Fibroblast of villous mesenchyme (primary cell): ENCODE measurements around the gene TPSG1. TPM values are rescaled to one million over a fixed set of nuclear protein-coding genes. Genes with fewer than 3 reads are reported as not detected.
"Not testable (repeated sequence)": the region's sequence is repeated elsewhere in the genome, so short reads cannot be mapped to it uniquely, and the experiment has no call there.

Source experiments
- DNase-seq: peaks from one replicate; pipeline ENCODE4 v3.0.0-alpha.2; 2010; ENCODE audit warnings: low read depth
- H3K4me3 ChIP-seq: 2 replicates; pipeline ENCODE4 v1.5.1; 2011; ENCODE audit warnings: low read depth, mild to moderate bottlenecking, low read length
- total RNA-seq: library from RNA; depleted of rRNA; stranded (reverse); fragments of >200 nt; gene quantifications from 2 replicates; pipeline ENCODE4 v1.2.3, GENCODE V29; 2012
- TF ChIP-seq, protein P1 (sequence below): IDR thresholded peaks from 2 replicates; pipeline ENCODE4 v1.5.1; 2012; ENCODE audit warnings: low read depth, mild to moderate bottlenecking, low read length; ENCODE audit not compliant: insufficient read depth

TPSG1 gene
- total RNA-seq, 1 donor: not detected

DNA sequence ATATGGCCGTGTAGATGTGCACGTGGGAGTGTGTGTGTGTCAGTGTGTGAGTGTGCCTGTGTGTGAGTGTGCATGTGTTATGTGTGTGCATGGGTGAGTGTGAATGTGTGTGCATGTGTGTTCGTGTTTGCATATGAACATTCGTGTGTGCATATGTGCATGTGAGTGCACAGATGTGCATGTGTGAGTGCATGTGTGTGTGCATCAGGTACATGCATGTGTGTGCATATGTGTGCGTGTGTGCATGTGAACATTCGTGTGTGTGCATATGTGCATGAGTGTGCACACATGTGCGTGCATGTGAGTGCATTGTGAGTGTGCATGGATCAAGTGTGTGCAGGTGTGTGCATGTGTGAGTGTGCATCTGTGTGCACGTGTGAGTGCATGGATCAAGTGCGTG lies 12.9 kb upstream of the TPSG1 start:
- no peak for DNase-seq
- TF ChIP-seq, protein P1, sequence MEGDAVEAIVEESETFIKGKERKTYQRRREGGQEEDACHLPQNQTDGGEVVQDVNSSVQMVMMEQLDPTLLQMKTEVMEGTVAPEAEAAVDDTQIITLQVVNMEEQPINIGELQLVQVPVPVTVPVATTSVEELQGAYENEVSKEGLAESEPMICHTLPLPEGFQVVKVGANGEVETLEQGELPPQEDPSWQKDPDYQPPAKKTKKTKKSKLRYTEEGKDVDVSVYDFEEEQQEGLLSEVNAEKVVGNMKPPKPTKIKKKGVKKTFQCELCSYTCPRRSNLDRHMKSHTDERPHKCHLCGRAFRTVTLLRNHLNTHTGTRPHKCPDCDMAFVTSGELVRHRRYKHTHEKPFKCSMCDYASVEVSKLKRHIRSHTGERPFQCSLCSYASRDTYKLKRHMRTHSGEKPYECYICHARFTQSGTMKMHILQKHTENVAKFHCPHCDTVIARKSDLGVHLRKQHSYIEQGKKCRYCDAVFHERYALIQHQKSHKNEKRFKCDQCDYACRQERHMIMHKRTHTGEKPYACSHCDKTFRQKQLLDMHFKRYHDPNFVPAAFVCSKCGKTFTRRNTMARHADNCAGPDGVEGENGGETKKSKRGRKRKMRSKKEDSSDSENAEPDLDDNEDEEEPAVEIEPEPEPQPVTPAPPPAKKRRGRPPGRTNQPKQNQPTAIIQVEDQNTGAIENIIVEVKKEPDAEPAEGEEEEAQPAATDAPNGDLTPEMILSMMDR: no peak
- no peak overlapping the region for H3K4me3 ChIP-seq

DNA sequence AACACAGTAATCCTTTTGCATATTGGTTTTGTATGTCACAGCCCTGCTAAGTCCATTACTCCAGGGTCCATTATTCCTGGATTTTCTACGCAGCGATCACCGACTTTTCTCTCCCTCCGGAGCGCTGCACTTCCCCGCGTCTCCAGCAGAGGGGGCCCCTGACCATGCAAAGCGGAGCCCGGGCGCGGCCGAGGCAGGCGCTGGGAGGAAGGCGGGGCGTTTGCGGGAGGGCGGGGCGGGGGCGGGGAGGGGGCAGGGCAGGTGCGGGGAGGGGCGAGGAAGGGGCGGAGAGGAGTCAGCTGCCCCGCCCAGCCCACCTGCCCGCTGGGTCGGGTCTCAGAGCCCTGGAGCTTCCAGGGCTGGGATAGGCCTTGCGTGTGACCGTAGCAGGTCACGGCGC lies 11.6 kb upstream of the TPSG1 start:
- DNase-seq, H3K4me3 ChIP-seq: not testable (repeated sequence)

DNA sequence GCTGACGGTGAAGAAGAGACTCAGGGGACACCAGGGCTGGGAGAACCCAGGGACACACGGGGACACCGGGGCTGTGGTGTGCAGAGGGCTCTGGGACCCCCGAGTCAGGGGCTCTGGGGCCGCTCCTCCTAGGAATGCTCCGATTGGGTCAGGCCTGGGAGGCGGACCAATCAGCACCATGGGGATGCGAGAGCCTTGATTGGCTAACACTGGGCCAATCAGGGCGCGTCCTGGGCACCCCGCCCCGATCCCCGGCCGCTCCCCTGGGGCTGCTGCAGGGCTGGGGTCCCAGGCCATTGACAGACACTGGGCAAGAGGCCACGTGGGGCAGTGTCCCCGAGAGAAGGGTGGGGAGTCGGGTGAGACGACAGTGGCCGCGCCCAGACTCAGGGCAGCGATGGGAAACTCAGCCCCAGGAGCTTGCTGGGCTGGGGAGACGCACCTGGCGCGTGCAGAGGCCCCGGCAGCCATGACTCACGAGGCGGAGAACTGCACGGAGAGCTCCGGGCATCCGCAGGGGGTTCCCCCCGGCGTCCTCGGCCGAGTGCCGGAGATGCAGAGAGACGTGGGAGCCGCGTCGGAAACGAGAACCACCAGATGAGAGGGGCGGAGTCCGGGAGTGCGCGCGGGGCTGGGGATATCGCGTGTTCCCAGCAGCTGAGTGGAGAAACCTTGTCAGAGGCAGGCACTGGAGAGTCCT lies 7.1 kb upstream of the TPSG1 start:
- DNase-seq, H3K4me3 ChIP-seq: not testable (repeated sequence)

DNA sequence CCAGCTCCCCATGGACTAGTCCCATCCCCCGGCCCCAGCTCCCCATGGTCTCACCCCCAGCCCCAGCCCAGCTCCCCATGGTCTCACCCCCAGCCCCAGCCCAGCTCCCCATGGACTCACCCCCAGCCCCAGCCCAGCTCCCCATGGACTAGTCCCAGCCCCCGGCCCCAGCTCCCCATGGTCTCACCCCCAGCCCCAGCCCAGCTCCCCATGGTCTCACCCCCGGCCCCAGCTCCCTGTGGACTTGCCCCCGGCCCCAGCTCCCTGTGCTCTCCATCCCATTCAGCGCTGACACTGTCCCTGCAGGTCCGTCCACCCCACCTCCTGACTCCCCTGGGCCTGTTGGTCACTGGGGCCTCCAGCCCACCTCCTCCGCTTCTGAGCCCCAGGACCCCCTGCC lies 6.2 kb upstream of the TPSG1 start:
- DNase-seq: not testable (repeated sequence)

DNA sequence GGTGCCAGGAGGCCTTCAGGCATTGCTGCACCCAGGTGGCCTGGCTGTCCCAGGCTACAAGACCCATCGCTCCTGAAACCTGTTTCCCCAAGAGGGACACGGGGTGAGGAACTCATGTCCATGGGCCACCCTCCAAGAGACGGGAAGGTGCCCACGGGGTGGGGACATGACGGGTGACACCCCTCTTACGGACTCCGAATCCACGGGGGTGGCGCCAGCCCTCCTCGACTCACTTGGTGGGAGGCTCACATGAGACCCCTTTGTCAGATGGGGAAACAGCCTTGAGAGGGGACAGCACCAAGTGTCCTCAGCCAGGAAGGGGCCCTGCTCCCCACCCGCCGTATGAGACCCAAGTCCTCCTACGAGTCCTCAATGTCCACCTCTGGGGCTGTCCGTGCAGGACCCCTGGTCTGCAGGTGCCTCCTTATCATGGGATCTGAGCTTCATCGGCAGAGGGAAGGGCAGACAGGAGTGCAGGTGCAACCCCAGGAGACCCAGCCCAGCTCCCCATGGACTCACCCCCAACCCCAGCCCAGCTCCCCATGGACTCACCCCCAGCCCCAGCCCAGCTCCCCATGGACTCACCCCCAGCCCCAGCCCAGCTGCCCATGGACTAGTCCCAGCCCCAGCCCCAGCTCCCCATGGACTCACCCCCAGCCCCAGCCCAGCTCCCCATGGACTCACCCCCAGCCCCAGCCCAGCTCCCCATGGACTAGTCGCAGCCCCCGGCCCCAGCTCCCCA lies 5.6 kb upstream of the TPSG1 start:
- H3K4me3 ChIP-seq: not testable (repeated sequence)

More for the DNA sequence above, 6.2 kb upstream of the TPSG1 start:
- H3K4me3 ChIP-seq: not testable (repeated sequence)

DNA sequence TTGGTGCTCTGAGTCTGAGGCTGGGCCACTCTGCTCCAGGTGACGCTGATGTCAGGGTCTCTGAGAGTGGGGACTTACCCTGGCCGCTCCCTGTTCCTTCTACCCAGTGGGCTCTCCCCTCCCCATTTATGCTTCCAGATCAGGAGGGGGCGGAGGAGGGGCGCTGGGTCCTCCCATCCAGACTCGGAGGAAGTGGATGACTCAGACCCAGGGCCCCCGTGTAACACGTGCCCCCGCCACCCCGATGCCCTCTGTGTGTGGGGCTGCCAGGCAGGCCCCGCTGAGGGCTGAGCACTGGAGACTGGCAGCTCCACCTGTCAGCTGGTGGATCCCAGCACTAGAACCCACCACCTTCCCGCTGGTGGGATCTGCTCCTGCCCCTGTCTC lies 5.0 kb upstream of the TPSG1 start, which contains the start of gene TPSB2:
TSS of gene TPSB2 (minus strand) at position 101 of the 387 bp plus-strand sequence. CDS start 233 bp downstream, outside the sequence.
- not testable (repeated sequence) for DNase-seq, H3K4me3 ChIP-seq

More for the DNA sequence above, 5.6 kb upstream of the TPSG1 start:
- not testable (repeated sequence) for DNase-seq

DNA sequence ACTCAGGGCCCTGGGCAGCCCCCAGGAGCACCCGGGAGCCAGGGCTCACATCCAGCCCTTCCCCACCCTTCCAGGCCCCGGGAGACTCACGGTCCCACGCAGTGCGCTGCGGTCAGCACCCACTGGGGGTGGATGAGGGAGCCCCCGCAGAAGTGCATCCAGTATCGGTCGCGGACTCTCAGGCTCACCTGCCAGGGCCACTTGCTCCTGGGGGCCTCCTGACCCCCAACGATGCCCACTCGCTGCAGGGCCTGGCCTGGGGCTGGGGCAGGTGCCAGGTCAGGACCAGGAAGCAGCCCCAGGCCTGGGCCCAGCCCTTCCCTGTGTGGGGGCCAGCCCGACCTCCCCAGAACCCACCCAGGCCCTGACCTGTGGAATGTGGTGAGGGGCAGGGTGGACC lies 4.4 kb upstream of the TPSG1 start:
- not testable (repeated sequence) for DNase-seq, H3K4me3 ChIP-seq

DNA sequence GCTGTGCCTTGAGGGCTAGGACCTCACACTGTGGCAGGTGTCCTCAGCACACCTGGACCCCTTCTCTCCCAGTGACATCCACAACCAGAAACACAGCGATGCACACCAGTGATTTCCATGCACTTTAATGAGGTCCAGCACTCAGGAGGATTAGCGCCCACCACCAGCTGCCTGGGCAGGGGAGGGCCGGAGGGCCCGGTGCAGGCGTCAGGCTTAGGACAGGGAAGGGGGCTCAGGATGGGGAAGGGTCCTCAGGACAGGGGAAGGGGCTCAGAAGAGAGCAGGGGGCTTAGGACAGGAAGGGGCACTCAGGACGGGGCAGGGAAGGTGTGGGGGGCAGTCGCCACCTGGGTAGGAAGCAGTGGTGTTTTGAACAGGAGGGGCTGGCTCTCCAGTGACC lies 3.2 kb upstream of the TPSG1 start:
- not testable (repeated sequence) for H3K4me3 ChIP-seq, DNase-seq

DNA sequence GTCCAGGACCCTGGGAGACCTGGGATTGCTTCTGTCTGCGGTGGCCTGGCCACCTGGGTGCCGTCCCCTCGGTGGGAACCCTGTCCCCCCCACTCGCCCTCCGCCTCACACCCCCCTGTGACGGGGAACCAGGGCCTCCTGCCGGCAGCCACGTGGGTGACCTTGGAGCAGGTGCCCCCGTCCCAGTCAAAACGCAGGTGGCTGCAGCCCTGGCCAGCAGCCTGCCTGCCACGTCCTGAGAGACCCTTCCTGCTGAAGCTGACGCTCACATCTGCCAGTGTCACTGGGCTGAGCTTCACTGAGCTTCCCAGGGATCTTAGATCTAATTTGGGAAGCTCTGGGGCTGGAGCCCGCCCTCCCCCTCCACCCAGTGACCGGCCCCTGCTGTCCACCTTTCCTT lies 1.6 kb upstream of the TPSG1 start:
- not testable (repeated sequence) for DNase-seq, H3K4me3 ChIP-seq

DNA sequence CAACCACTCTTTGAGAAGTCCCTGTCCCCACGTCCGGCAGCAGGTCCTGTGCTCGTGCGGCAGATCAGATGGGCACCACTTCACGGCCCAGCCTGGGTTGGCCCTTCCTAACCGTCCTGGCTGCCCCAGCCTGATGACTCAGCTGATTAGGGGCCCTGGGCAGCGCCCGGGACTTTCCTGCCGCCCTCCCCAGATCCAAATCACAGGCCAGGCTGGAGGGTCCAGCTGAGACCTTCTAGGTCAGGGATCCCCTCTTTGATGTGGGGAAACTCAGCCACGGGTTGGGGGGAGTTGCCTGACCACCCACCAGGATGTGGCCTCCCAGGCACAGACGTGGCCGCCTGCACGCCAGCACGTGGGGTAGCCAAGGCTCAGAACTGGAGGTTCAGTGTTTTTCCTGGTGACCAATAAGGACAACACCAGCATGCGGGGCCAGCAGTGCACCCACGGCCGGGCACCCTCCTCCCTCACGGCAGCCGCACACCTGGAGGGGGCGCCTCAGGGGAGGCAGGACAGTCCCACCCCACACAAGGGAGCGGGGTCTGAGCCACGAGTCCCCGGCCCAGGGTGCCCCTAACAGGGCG lies 752 bp upstream of the TPSG1 start:
- not testable (repeated sequence) for DNase-seq, H3K4me3 ChIP-seq

DNA sequence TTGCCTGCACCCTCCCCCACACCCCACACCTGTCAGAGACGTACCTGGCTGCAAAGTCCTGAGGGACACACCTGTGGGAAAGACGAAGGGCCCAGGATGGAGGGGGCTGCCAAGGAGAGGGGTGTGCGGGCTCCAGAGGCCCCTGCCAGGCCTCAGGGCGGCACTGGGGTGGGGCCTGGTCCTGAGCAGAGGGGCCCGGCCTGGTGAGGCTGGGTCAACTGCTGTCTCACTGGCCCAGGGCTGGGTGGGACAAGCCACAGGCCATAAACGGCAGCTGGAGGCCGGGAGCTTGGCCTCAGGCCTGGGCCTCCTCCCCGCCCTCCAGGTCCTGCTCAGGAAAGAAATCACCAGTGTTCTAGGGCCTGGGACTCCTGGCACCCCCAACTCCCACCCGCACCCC lies 510 bp downstream of the TPSG1 start:
- H3K4me3 ChIP-seq: no peak overlapping the region
- no peak for DNase-seq
- TF ChIP-seq, protein P1: no peak
